ENCODE measurements around the gene EVC.

EVC gene

DNA sequence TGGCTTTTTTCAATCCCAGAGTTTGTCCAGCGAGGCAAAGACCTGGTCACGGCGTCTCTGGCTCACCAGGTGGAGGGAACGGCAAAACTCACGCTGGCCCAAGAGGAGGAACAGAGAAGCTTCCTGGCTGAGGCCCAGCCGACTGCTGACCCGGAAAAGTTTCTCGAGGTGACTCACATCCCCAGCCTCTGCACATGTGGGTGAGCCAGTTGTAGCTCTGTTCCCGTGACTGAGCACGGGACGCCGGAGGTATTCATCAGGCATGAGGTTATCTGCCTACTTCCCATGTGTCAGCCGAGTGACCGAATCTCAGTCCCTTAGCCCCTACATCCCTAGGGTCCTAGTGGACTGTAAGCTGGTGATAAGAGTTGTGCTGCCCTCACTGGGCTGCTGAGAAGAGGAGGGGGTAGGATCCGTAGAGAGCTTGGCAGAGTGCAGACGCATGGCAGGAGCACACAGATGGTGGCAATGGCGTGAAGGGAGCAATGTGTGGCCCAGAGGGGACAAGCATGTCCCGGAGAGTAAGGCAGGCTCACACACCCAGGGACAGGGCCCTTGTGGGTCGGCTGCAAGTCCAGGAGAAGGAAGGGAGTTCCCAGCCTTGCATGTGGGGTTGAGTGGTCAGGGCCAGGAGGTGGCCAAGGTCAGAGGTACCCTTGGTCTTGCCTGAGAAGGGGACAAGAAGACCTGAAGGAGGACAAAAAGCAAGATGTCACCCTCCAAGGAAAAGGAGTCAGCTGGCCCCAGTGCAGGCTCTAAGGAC, 42.9 kb downstream of the EVC start:
- no peak overlapping the region for H3K4me3 ChIP-seq (ENCODE audit: low read depth, low read length)
- DNase-seq (ENCODE audit: low read depth) = peak; percentile 29
- TF ChIP-seq, protein P1, sequence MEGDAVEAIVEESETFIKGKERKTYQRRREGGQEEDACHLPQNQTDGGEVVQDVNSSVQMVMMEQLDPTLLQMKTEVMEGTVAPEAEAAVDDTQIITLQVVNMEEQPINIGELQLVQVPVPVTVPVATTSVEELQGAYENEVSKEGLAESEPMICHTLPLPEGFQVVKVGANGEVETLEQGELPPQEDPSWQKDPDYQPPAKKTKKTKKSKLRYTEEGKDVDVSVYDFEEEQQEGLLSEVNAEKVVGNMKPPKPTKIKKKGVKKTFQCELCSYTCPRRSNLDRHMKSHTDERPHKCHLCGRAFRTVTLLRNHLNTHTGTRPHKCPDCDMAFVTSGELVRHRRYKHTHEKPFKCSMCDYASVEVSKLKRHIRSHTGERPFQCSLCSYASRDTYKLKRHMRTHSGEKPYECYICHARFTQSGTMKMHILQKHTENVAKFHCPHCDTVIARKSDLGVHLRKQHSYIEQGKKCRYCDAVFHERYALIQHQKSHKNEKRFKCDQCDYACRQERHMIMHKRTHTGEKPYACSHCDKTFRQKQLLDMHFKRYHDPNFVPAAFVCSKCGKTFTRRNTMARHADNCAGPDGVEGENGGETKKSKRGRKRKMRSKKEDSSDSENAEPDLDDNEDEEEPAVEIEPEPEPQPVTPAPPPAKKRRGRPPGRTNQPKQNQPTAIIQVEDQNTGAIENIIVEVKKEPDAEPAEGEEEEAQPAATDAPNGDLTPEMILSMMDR (IDR thresholded peaks at IDR 0.05; ENCODE audit: insufficient read depth, low read depth, low read length, missing control alignments) = no peak

DNA sequence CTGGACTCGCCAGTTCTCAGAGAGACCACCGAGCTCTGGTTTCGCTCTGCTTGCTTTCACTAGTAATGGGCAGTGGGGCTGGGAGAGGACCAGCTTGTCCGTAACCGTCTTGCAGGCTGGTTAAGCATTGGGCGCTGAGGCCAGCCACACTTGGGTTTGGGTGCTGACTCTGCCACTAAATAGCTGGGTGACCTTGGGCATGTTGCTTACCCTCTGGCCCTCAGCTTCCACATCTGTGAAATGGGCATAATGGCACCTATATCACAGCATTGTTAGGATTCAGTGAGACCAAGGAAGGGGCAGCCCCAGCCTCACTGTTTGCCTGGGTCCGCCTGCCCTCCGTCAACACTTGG, 43.5 kb downstream of the EVC start:
- no peak for DNase-seq (ENCODE audit: low read depth)
- TF ChIP-seq, protein P1 (IDR thresholded peaks at IDR 0.05; ENCODE audit: insufficient read depth, low read depth, low read length, missing control alignments) = no peak
- H3K4me3 ChIP-seq (ENCODE audit: low read depth, low read length) = no peak overlapping the region

DNA sequence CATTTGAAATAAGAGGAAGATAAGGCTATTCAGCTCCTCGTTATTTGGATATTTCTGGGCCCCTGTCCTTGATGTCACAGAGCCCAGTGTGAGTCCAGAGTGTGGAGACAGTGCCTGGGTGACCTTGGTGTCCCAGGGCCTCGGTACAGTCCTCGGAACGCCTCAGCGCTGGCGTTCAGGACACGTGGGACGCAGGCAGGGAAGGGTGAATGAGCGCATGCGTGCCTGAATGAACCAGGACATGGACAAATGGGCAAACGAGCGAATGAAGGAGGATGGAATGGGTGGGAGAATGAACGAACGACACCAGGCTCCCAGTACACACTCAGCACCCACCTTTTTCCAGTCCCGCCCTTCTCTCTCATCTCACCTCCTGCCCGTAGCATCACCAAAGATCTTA, 44.2 kb downstream of the EVC start:
- TF ChIP-seq, protein P1 (IDR thresholded peaks at IDR 0.05; ENCODE audit: insufficient read depth, low read depth, low read length, missing control alignments) = no peak
- no peak for DNase-seq (ENCODE audit: low read depth)
- H3K4me3 ChIP-seq (ENCODE audit: low read depth, low read length) = no peak overlapping the region

DNA sequence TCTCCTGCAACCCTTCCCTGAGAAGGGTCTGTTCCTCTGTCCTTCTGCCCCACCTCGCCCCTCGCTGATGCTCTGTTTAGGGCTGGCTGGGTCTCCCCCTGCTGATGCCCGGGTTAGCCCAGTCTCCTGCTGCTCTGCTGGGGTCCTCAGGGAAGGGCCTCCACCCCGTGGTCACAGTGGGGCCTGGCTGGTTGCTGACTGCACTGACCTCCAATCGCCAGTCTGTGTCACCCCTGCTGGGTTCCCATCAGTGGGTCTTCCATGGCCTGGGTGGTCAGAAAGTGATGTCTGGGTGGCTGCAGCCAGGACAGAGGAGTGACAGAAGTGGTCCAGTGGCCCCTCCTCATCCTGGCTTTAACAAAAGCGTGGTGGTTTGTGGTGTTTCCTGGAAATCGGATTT, 44.7 kb downstream of the EVC start:
- no peak overlapping the region for H3K4me3 ChIP-seq (ENCODE audit: low read depth, low read length)
- DNase-seq (ENCODE audit: low read depth) = no peak
- TF ChIP-seq, protein P1 (IDR thresholded peaks at IDR 0.05; ENCODE audit: insufficient read depth, low read depth, low read length, missing control alignments) = no peak

DNA sequence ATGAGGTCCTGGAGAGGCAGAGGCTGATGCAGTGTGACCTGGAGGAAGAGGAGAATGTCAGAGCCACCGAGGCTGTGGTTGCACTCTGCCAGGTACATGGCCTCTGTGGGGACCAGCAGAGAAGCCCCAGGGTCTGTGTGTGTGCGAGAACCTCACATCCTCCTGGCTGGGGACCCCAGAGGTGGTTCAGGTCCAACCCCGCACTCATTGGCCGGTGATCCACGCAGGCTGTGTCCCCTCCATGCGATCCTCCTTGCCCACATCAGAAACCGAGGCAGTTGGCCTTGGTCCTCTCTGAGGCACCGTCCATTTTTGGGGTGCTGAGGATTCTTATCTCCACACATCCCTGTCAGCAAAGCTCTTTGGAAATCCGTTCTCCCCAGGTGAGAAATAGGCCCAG, 45.3 kb downstream of the EVC start:
- no peak for DNase-seq (ENCODE audit: low read depth)
- TF ChIP-seq, protein P1 (IDR thresholded peaks at IDR 0.05; ENCODE audit: insufficient read depth, low read depth, low read length, missing control alignments) = no peak
- no peak overlapping the region for H3K4me3 ChIP-seq (ENCODE audit: low read depth, low read length)

DNA sequence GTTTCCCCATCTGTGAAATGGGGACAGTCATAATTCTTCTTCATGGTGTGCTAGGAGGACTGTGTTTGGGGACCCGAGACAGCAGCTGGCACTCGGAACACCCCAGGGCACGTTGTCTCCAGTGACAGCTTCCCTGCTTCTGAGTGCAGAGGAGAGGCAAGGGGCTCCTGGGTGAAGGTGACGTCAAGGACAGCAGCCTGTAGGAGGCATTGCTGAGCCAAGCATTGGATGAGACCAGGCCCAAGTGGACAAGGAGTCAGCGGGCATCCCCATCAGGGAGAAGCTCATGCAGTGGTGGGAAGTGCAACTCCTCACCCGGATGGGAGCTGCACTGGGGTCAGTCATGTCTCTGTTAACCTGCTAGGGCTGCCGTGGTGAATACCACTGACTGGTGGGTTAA, 46.1 kb downstream of the EVC start:
- no peak for DNase-seq (ENCODE audit: low read depth)
- no peak overlapping the region for H3K4me3 ChIP-seq (ENCODE audit: low read depth, low read length)
- TF ChIP-seq, protein P1 (IDR thresholded peaks at IDR 0.05; ENCODE audit: insufficient read depth, low read depth, low read length, missing control alignments) = no peak

DNA sequence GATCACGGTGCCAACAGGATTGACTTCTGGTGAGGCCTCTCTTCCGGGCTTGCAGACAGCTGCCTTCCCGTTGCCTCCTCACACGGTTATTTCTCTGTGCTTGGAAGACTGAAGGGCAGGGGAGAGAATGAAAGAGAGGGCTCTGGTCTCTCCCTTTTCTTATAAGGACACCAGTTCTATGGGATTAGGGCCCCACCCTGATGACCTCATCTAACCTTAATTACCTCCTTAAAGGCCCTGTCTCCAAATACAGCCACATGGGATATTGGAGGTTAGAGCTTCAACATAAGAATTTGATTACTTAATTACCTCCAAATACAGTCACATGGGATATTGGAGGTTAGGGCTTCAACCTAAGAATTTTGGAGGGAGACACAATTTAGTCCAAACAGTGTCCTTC, 46.5 kb downstream of the EVC start:
- no peak for DNase-seq (ENCODE audit: low read depth)
- no peak overlapping the region for H3K4me3 ChIP-seq (ENCODE audit: low read depth, low read length)

More for the DNA sequence above, 46.5 kb downstream of the EVC start:
- TF ChIP-seq, protein P1 (IDR thresholded peaks at IDR 0.05; ENCODE audit: insufficient read depth, low read depth, low read length, missing control alignments) = no peak

All from GM12865 (cell line).